GM18499 (cell line): Measurements from ENCODE around the gene NUMA1.

ENCODE experiments used
- ATAC-seq: cut with Tn5 transposase; IDR thresholded peaks from one replicate; pipeline ENCODE4 v1.9.1; 2021; ENCODE audit warnings: moderate number of reproducible peaks; ENCODE audit not compliant: insufficient read depth, unreplicated experiment

The NUMA1 gene

DNA sequence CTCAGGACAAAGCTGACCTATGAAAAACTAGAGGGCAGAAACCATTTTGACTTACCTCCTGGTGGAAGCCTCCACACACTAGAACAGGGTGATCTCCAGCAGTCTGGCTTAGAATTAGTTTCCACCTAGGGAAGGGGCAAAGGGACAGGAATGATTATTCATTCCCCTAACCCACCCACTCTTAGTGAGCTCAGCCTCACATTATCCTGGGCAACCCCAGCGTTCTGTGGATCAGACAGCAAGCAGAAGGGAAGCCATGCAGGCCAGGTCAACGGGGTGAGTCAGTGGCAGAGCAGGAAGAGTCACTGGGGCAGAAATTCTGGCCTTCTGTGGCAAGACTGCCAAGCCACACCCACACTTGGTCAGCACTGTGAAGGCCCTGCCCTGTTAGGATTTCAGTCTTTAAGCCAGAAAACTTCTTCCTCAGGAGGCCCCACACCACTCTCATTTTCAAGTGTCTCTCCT is 10.5 kb downstream of the NUMA1 start:
- ATAC-seq = no peak

GRCh38 chr11:72069200-72069599 is 11.1 kb downstream of the NUMA1 start:
- no peak for ATAC-seq

- ATAC-seq = no peak
Observed at GRCh38 chr11:72067676-72068075, 12.7 kb downstream of the NUMA1 start.

DNA sequence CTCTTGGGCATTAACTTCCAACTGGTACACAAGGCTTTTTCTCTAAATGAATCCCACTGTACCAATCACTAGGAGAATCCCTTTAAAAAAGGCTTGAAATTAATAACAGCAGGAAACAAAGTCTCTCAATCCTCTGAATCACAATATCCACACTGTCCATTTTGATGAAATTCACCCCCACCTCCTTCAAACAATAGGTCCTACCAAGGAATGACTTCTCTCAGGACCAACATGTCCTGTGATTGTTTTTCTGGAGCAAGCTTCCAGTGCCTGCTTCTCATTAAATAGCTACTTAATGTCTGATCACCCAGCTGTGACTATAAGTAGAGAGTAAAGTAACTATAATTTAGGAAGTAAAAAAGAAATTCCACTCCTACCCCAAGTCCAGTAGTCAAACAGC is 13.1 kb downstream of the NUMA1 start:
- ATAC-seq = no peak

GRCh38 chr11:72066855-72067254 is 13.5 kb downstream of the NUMA1 start:
- ATAC-seq = no peak

DNA sequence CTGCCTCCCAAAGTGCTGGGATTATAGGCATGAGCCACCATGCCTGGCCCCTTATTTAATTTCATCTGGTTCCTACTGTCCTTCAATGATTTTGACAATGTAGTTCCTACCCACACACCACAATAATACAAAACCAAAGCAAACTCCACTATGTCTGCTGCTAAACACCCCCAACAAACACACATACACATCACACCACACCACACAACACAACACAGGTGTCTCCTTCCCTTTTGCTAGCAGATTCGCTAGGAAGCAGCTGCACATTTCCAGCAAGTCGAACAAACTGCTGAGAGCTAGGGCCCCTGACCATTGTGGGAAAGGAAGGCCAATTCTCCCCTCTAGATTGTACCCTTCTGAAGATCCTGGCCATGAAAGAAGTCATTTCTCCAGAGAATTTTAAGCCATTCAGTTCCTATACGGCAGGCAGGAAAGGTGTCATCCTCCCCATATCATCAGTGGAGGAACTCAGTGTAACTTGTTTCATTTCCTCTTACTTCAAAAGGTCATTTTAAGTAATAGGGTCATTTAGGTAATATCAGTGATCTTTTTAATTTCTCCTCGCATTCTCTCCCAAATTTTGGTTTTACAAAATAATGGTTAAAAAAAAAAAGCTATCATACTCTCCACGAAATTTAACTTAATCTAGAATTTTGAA is 18.5 kb downstream of the NUMA1 start:
- ATAC-seq = no peak

- no peak for ATAC-seq
Observed at GRCh38 chr11:72058416-72059034, 21.8 kb downstream of the NUMA1 start.

GRCh38 chr11:72048766-72049460 is 31.4 kb downstream of the NUMA1 start:
- no peak for ATAC-seq

DNA sequence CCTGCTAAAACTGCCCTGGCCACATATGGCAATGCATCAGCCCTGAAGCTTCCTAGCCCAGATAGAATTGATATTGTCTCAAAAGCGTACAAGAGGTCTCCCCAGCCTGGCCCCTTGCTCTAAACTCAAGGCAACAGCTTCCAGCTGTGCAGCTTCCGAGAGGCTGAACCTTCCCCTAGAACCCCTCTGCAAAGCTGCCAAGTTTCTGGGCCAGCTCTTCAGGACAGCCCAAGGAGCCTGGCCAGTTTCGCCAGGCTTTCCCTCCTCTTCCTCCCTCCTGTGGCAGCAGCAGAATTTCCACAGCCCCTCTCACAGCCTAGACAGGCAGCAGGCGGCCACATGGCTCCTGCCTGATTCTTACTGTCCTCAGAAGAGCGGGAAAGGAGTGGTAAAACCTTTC is 34.5 kb downstream of the NUMA1 start:
- no peak for ATAC-seq

DNA sequence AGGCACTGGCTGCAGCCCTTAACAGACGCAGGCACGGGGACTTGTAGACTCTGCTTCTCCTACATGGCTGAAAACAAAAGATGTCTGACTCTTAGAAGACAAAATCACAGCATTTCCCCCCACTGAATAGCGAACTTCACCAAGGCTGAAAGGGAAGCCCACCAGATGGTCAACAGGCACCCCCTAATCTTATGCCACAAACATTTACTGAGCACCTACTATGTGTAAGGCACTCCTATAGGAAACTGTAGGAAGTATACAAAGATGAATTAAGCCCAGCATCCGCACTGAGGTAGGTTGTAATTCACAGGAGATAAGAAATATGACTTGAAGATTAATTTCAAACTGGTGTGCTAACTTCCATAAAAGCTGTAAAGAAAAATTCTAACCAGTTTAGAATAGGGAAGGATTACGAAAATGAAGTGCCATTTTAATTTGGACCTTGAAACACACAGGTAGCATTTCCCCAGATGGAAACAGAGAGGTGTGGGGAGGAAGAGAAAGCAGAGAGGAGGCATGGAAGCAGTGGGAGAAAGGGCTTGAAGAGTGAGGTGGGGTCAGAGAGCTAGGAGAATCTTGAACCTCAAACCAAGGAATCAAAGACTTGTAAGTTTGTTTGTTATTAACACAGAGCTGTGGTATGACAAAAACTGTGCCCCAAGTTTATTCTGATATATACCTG is 38.1 kb downstream of the NUMA1 start:
- no peak for ATAC-seq

- ATAC-seq = no peak
Observed at GRCh38 chr11:72041364-72042063, 38.8 kb downstream of the NUMA1 start.

GRCh38 chr11:72040491-72041363 is 39.6 kb downstream of the NUMA1 start:
- no peak for ATAC-seq

GRCh38 chr11:72039856-72040401 is 40.4 kb downstream of the NUMA1 start:
- ATAC-seq = no peak

DNA sequence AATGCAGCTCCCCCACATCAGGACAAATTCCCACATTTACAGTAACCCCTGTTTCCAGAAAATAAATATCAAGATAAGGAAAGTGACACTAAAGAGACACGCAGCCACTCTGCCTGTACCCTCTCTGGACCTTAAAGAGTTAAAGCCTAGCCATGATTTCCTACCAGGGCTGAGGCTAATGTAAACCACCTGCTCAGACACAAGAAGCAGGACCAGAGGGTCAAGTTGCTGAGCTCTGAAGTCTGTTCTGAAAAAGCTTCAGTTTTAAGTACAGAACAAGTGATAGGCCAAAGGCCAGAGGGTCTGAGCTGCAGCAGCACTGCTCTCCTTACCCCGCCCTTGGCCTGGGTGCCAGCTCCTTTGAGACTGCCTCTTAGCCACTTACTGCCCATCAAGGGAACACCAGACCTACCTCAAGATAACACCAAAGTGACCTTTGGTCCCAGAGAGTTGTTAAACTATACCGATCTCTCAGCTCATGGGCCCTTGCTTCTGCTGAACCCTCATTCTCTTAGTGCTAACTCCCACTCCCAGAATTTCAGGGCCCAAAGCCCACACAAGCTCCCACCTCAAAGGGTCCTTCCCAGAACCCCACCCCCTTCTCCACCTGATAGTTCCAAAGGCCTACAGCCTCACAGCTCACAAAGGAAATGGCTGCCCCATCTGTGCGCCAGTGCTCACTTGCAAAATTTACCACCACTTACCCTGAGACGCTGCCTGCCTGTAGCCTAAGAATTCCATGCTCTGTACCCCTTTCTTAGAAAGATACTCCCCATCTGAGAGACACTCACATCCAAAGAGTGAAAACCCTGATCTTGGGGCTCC is 41.1 kb downstream of the NUMA1 start:
- no peak for ATAC-seq

- ATAC-seq = no peak
Observed at GRCh38 chr11:72038491-72038890, 41.9 kb downstream of the NUMA1 start.

DNA sequence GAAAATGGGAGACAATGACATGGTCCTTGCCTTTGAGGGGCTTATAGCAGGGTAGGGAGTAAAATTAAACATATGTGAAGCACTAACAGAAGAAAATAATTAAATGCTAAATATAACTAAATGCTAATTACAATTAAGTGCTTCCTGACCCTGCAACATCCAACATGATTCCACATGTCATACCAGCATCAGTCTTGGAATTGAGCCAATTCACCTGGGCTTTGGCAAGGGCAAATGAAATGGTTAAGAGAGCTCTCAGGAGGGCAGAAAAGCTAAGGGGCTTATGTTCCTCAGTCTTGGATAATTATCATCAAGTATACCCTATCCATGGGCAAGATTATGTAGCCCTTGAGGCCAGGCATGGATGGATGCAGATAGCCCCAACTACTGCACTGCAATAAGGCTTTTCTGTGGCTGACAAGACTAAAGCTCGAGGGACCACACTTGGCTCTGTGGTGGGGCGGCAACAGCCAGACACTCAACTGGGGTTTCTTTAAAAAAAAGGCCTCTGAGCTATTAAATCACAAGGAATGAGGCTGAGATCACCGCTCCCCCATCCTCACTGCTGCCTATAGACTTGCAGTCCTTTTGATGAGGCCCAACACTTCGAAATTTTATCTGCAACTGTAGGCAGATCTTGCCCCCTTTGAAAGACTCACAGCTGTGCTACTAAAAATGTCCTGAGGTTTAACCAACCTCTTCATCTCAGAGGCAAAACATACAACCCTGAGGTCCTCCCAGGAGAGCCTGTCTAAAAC is 42.6 kb downstream of the NUMA1 start:
- no peak for ATAC-seq

DNA sequence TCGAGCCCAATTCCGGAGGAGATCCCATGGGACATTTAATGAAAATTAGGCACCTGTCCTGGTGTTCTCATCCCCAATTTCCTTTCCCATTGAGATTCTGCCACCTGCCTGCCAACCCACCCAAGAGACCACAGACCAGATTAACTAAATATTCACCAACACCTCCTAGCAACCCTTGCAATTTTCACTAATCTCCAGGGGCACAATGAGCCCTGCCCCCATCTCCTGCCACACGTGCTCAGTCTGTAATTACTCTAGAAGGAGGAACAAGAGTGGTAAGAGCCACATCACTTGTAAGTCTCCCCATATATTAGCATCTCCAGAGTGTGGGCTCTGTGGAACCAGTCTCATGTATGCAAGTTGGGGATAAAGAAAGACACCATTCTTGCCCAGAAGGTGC is 43.7 kb downstream of the NUMA1 start:
- ATAC-seq = no peak
